ENCODE results near the gene IGF1R.

Gene IGF1R

DNA sequence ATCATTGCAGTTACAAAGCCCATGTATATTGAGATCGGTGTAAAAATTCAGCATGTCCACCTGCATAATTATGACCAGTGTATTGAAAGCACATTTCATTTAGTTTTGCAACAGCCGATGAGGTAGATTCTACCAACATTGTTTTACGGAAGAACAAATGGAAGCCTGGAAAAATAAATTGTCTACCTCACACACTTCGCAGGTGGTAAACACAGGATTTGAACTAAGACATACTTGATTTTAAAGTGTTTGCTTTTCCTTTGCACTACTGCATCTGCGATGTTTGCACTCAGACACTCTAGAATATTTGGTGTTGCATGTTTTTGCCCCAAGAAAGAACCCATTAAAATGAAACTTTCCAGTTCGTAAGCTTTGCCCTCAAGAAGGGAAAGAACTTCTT lies 210.8 kb downstream of the IGF1R start:
- no peak overlapping the region for H3K27ac ChIP-seq (ENCODE audit: low read depth, low read length)

DNA sequence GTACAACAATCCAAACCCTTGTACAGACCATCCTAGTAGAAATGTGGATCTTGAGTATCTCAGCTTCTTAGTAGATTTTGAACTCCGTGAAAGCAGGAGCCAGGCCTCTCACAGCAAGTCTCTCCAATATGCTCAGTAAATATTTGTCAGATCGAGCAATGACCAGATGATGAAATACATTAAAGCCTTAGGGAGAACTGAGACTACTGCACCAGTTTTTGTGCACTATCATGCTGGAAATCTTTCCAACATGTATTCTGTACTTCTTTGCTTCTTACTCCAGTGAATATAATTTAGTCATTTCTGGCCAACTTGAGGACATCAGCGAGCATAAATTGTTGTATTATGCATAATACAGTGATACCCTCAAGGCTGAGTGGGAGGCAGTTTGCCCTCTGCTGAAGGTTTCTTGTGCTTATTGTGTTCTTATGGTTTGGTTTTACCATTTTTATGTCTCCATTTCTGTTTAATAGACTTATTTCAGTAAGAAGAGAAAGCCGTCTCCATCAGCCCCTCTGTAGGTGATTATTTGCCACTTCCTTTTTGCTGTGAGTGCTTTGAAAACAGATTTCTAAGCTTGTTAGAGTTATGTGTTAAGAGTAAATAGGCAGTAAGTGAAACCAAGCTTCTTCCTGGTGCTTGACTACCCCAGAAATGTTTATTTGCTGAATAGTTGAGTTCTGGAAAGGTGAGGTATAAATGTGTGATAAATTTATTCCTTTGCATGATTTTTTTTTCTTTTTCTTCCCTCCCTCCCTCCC lies 212.1 kb downstream of the IGF1R start:
- Histone ChIP-seq H3K9ac (ENCODE audit: low read depth in 1 of 2, low read length in 2 of 2) (no peak overlapping the region), H3K27ac (ENCODE audit: low read depth, low read length) (no peak overlapping the region)

More for the DNA sequence above, 210.8 kb downstream of the IGF1R start:
- H3K4me1 ChIP-seq (ENCODE audit: control insufficient read depth in 1 of 2, insufficient read depth in 2 of 2, low read length in 2 of 2), result no peaks in the 10 kb centered on the region
- no peaks in the 10 kb centered on the region for H3K27me3 ChIP-seq (ENCODE audit: control insufficient read depth in 1 of 2, insufficient read depth in 2 of 2, low read length in 2 of 2)
- no peaks in the 10 kb centered on the region for H3K9me3 ChIP-seq (ENCODE audit: control insufficient read depth in 1 of 2, low read length in 2 of 2)
- no peak overlapping the region for H3K4me3 ChIP-seq (ENCODE audit: low read depth in 1 of 2, low read length in 2 of 2)
- H3K9ac ChIP-seq (ENCODE audit: low read depth in 1 of 2, low read length in 2 of 2), result no peak overlapping the region
- H3K36me3 ChIP-seq (ENCODE audit: control insufficient read depth in 1 of 2, insufficient read depth in 2 of 2, low read length in 2 of 2), result no peaks in the 10 kb centered on the region

DNA sequence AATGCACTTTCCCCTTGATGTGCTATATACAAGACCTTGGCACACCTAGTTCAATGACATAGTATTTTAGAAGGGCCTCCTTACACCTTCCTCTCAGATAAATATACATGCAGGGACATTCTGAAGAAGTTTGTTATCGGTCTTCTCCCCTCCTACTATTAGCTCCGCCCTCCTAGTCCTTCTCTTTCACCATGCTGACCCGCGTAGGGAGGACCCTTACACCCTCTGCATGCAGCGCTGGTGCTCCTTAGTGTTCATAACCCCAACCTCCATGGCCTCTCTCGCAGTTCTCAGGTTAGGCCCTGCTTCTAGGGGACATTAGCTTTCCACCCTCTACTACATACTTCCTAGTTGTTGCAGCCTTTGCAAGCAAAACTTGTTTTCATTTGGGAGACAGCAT lies 212.8 kb downstream of the IGF1R start:
- peaks cover 0 to 4% of the 10 kb centered on the region in 2 donors for H3K4me1 ChIP-seq (ENCODE audit: control insufficient read depth in 1 of 2, insufficient read depth in 2 of 2, low read length in 2 of 2)
- no peak overlapping the region for H3K4me3 ChIP-seq (ENCODE audit: low read depth in 1 of 2, low read length in 2 of 2)
- no peak overlapping the region for H3K9ac ChIP-seq (ENCODE audit: low read depth in 1 of 2, low read length in 2 of 2)
- H3K36me3 ChIP-seq (ENCODE audit: control insufficient read depth in 1 of 2, insufficient read depth in 2 of 2, low read length in 2 of 2), result no peaks in the 10 kb centered on the region
- H3K27ac ChIP-seq (ENCODE audit: low read depth, low read length), result no peak overlapping the region
- H3K27me3 ChIP-seq (ENCODE audit: control insufficient read depth in 1 of 2, insufficient read depth in 2 of 2, low read length in 2 of 2), result no peaks in the 10 kb centered on the region
- H3K9me3 ChIP-seq (ENCODE audit: control insufficient read depth in 1 of 2, low read length in 2 of 2), result no peaks in the 10 kb centered on the region

More for the DNA sequence above, 212.1 kb downstream of the IGF1R start:
- Histone ChIP-seq H3K9me3 (ENCODE audit: control insufficient read depth in 1 of 2, low read length in 2 of 2) (no peaks in the 10 kb centered on the region), H3K4me1 (ENCODE audit: control insufficient read depth in 1 of 2, insufficient read depth in 2 of 2, low read length in 2 of 2) (peaks cover 0 to 4% of the 10 kb centered on the region in 2 donors), H3K36me3 (ENCODE audit: control insufficient read depth in 1 of 2, insufficient read depth in 2 of 2, low read length in 2 of 2) (no peaks in the 10 kb centered on the region), H3K27me3 (ENCODE audit: control insufficient read depth in 1 of 2, insufficient read depth in 2 of 2, low read length in 2 of 2) (no peaks in the 10 kb centered on the region), H3K4me3 (ENCODE audit: low read depth in 1 of 2, low read length in 2 of 2) (no peak overlapping the region)

DNA sequence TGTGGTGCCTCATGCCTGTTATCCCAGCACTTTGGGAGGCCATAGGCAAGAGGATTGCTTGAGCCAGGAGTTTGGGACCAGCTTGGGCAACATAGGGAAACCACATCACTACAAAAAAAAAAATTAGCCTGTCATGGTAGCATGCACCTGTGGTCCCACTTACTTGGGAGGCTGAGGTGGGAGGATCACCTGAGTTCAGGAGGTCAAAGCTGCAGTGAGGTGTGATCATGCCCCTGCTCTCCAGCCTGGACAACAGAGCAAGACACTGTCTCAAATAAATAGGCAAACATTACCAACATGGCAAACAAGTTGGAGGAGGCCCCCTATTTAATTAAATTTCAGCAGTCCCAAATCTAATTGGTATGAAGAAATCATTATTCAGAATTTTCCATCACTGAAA lies 215.6 kb downstream of the IGF1R start:
- H3K27me3 ChIP-seq (ENCODE audit: control insufficient read depth in 1 of 2, insufficient read depth in 2 of 2, low read length in 2 of 2), result no peaks in the 10 kb centered on the region
- H3K9ac ChIP-seq (ENCODE audit: low read depth in 1 of 2, low read length in 2 of 2), result no peak overlapping the region
- no peak overlapping the region for H3K4me3 ChIP-seq (ENCODE audit: low read depth in 1 of 2, low read length in 2 of 2)
- peaks cover 0 to 4% of the 10 kb centered on the region in 2 donors for H3K4me1 ChIP-seq (ENCODE audit: control insufficient read depth in 1 of 2, insufficient read depth in 2 of 2, low read length in 2 of 2)
- H3K27ac ChIP-seq (ENCODE audit: low read depth, low read length), result no peak overlapping the region
- H3K36me3 ChIP-seq (ENCODE audit: control insufficient read depth in 1 of 2, insufficient read depth in 2 of 2, low read length in 2 of 2), result no peaks in the 10 kb centered on the region
- no peaks in the 10 kb centered on the region for H3K9me3 ChIP-seq (ENCODE audit: control insufficient read depth in 1 of 2, low read length in 2 of 2)

DNA sequence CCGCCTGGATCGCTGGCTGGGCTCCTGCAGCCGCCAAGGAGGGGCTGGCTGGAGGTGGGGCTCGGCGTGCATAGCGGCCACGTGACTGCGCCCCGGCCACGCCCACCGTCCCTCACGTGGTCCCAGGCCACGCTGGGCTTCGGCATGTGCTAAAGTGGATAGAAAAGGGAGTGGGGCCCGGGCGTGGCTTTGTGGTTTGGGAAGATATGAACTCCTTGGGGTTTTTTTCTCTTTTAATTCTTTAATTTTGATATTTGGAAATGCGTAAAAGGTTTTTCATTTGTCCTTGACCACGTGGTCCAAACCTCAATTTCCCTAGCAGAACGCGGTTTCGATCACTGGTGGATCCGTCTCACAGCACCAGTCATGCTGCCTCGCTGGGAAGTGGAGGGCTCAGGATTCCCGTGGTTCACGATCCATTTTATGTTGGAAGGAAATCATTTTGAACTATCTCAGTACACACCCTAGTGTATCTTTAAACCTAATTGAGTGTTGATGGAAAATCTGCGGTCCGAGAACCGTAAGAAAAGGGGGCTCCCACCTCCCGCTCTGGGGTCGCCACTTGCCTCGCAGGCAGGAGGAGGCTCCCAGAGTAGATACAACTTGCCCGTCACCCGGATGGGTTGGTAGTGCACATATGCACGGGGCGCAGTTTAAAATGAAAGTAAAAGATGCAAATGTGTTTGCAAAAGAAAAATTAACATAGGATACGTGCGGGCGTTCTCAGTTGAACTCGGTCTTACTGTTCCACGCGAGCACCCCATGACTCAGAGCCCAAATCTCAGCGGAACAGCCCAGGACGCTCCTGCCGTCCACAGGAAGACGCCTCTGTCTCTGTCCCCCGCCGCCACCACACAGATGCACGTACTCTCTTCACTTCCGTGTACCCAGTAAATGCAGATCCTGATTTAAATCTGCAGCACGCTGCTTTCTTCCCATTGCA lies 217.3 kb downstream of the IGF1R start:
- Histone ChIP-seq H3K4me3 (ENCODE audit: low read depth in 1 of 2, low read length in 2 of 2) (peak overlapping the region; percentile 65 to 76), H3K27me3 (ENCODE audit: control insufficient read depth in 1 of 2, insufficient read depth in 2 of 2, low read length in 2 of 2) (no peaks in the 10 kb centered on the region), H3K36me3 (ENCODE audit: control insufficient read depth in 1 of 2, insufficient read depth in 2 of 2, low read length in 2 of 2) (no peaks in the 10 kb centered on the region), H3K4me1 (ENCODE audit: control insufficient read depth in 1 of 2, insufficient read depth in 2 of 2, low read length in 2 of 2) (peaks cover 0 to 4% of the 10 kb centered on the region in 2 donors), H3K27ac (ENCODE audit: low read depth, low read length) (peak overlapping the region; percentile 3), H3K9me3 (ENCODE audit: control insufficient read depth in 1 of 2, low read length in 2 of 2) (no peaks in the 10 kb centered on the region), H3K9ac (ENCODE audit: low read depth in 1 of 2, low read length in 2 of 2) (peak overlapping the region; percentile 44 to 58)

DNA sequence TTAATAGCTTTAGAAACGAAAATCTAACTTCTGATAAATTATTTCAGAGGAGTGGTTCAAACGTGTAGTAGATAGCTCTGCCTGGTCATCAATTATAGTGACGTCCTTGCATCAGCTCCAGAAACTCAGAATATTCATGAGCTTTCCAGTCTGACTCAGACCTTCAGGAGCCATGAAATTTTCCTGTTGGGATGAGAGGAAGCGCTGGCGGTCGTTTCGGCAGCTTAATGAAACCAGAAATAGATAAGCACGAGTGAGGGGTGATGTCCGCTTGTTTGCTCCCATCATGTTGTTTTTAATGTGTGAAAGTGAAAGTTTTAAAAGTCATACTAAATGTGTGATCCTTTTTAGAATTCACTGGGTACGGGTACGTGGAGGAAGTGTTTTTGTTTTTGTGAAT lies 218.2 kb downstream of the IGF1R start:
- Histone ChIP-seq H3K4me1 (ENCODE audit: control insufficient read depth in 1 of 2, insufficient read depth in 2 of 2, low read length in 2 of 2) (peaks cover 0 to 4% of the 10 kb centered on the region in 2 donors), H3K27ac (ENCODE audit: low read depth, low read length) (peak overlapping the region; percentile 37)

DNA sequence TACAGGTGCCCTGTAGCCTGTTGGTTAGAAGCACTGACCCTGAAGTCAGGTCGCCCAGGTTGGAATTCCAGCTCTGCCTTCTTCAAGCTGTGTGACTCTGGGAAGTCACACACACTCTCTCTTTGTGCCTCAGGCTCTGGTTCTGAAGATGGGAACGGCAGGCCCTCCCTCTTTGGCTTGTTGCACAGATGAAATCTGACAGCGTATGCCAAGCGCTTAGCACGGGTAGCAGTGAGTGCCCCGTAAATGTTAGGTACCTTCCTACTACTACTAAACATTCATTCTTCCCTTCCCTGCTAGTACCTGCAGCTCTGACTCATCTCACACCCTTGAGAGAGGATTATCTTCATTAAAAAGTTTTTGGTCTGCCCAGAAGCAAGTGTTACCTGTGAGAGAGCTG lies 220.2 kb downstream of the IGF1R start:
- no peak overlapping the region for H3K9ac ChIP-seq (ENCODE audit: low read depth in 1 of 2, low read length in 2 of 2)
- H3K4me1 ChIP-seq (ENCODE audit: control insufficient read depth in 1 of 2, insufficient read depth in 2 of 2, low read length in 2 of 2), result peaks cover 0 to 4% of the 10 kb centered on the region in 2 donors
- no peak overlapping the region for H3K4me3 ChIP-seq (ENCODE audit: low read depth in 1 of 2, low read length in 2 of 2)
- H3K27ac ChIP-seq (ENCODE audit: low read depth, low read length), result no peak overlapping the region
- no peaks in the 10 kb centered on the region for H3K9me3 ChIP-seq (ENCODE audit: control insufficient read depth in 1 of 2, low read length in 2 of 2)
- no peaks in the 10 kb centered on the region for H3K36me3 ChIP-seq (ENCODE audit: control insufficient read depth in 1 of 2, insufficient read depth in 2 of 2, low read length in 2 of 2)
- H3K27me3 ChIP-seq (ENCODE audit: control insufficient read depth in 1 of 2, insufficient read depth in 2 of 2, low read length in 2 of 2), result no peaks in the 10 kb centered on the region

More for the DNA sequence above, 218.2 kb downstream of the IGF1R start:
- Histone ChIP-seq H3K9me3 (ENCODE audit: control insufficient read depth in 1 of 2, low read length in 2 of 2) (no peaks in the 10 kb centered on the region), H3K4me3 (ENCODE audit: low read depth in 1 of 2, low read length in 2 of 2) (peak overlapping the region; percentile 65 to 76), H3K27me3 (ENCODE audit: control insufficient read depth in 1 of 2, insufficient read depth in 2 of 2, low read length in 2 of 2) (no peaks in the 10 kb centered on the region), H3K36me3 (ENCODE audit: control insufficient read depth in 1 of 2, insufficient read depth in 2 of 2, low read length in 2 of 2) (no peaks in the 10 kb centered on the region), H3K9ac (ENCODE audit: low read depth in 1 of 2, low read length in 2 of 2) (peak overlapping the region; percentile 9 to 58)

DNA sequence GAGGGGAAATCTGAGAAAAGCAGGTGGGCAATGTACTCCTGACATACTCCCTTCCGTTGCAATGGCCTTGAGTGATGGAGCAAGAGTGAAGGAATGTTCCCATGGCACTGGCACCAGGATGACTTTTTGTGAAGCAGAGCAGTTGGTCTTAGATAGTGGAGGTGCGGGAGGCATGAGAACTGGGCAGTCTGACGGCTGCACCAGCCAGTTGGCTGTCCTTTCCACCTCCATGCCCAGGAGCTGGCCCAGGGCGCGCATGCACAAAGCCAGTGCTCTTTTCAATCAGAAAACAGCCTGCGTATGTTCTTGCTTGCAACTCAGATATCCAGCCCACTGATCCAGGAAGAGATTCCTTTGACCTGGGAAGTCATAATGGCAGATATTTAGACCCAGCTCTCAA lies 222.4 kb downstream of the IGF1R start:
- H3K4me1 ChIP-seq (ENCODE audit: control insufficient read depth in 1 of 2, insufficient read depth in 2 of 2, low read length in 2 of 2), result peaks cover 0 to 10% of the 10 kb centered on the region in 2 donors
- no peaks in the 10 kb centered on the region for H3K9me3 ChIP-seq (ENCODE audit: control insufficient read depth in 1 of 2, low read length in 2 of 2)
- no peaks in the 10 kb centered on the region for H3K27me3 ChIP-seq (ENCODE audit: control insufficient read depth in 1 of 2, insufficient read depth in 2 of 2, low read length in 2 of 2)
- no peaks in the 10 kb centered on the region for H3K36me3 ChIP-seq (ENCODE audit: control insufficient read depth in 1 of 2, insufficient read depth in 2 of 2, low read length in 2 of 2)
- H3K9ac ChIP-seq (ENCODE audit: low read depth in 1 of 2, low read length in 2 of 2), result no peak overlapping the region
- H3K27ac ChIP-seq (ENCODE audit: low read depth, low read length), result no peak overlapping the region
- H3K4me3 ChIP-seq (ENCODE audit: low read depth in 1 of 2, low read length in 2 of 2), result no peak overlapping the region

DNA sequence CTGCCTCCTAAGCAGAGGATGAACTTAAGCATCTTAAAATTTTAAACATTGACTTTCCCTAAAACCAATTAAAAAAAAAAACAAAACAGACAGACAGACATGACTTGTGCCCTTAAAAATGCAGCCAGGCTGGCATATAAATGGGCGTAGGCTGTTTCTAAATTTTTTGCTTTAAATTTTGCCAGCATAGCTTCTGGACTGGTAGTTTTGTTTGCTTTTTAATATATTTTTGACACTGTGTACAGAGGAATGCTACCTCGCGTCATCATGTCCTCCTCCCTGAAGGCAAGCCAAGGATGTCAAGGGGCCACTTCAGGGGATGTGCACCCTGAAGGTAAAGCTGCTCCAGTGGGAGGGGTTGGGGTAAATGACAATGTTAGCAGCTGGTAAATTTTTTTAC lies 224.4 kb downstream of the IGF1R start:
- H3K27me3 ChIP-seq (ENCODE audit: control insufficient read depth in 1 of 2, insufficient read depth in 2 of 2, low read length in 2 of 2), result no peaks in the 10 kb centered on the region
- H3K4me1 ChIP-seq (ENCODE audit: control insufficient read depth in 1 of 2, insufficient read depth in 2 of 2, low read length in 2 of 2), result peaks cover 0 to 10% of the 10 kb centered on the region in 2 donors
- no peak overlapping the region for H3K27ac ChIP-seq (ENCODE audit: low read depth, low read length)
- no peaks in the 10 kb centered on the region for H3K9me3 ChIP-seq (ENCODE audit: control insufficient read depth in 1 of 2, low read length in 2 of 2)
- no peaks in the 10 kb centered on the region for H3K36me3 ChIP-seq (ENCODE audit: control insufficient read depth in 1 of 2, insufficient read depth in 2 of 2, low read length in 2 of 2)
- no peak overlapping the region for H3K9ac ChIP-seq (ENCODE audit: low read depth in 1 of 2, low read length in 2 of 2)
- no peak overlapping the region for H3K4me3 ChIP-seq (ENCODE audit: low read depth in 1 of 2, low read length in 2 of 2)
